ENCODE results near the gene SLC4A1AP. TPM values are rescaled to one million over a fixed set of nuclear protein-coding genes. Genes with fewer than 3 reads are reported as not detected.

Gene SLC4A1AP
- total and polyA plus RNA-seq, 9 of the 15 experiments (the other 6 are each of a cell fraction or from before 2014, with no cell fraction given) = 8.1 to 40.5 (median 35.3) TPM

DNA sequence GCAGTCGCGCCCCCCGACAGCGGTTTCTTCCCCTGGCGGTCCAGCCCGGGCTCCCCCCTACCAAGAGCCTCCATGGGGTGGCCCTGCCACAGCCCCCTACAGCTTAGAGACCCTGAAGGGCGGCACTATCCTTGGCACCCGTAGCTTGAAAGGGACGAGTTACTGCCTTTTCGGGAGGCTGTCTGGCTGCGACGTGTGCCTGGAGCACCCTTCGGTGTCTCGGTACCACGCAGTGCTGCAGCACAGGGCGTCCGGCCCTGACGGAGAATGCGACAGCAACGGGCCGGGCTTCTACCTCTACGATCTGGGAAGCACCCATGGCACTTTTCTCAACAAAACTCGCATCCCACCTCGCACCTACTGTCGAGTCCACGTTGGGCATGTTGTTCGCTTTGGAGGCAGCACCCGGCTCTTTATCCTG is 475 bp downstream of the SLC4A1AP start (continued):
- TF ChIP-seq ZBTB7A (IDR thresholded peaks at IDR 0.05; ENCODE audit: borderline replicate concordance, control insufficient read depth, low read depth, low read length) (peak; percentile 45; the same call in 1 of the 2 replicates), FOXJ3 (CRISPR knock-in tag; IDR thresholded peaks at IDR 0.05) (no peak), ZKSCAN8 (CRISPR knock-in tag; IDR thresholded peaks at IDR 0.05) (no peak), POLR3A (IDR thresholded peaks at IDR 0.05; ENCODE audit: borderline replicate concordance, extremely low read depth, insufficient read depth, insufficient read length) (no peak), KLF1 (tag; IDR thresholded peaks at IDR 0.05) (no peak), RUNX1 (IDR thresholded peaks at IDR 0.05; ENCODE audit: low read depth) (no peak), YY1 (IDR thresholded peaks at IDR 0.05; ENCODE audit: borderline replicate concordance in 1 of 3, control insufficient read depth in 1 of 3, extremely low read depth in 1 of 3, insufficient read depth in 3 of 3, insufficient read length in 1 of 3, insufficient replicate concordance in 2 of 3, low read depth in 1 of 3, low read length in 2 of 3) (no peak), ZZZ3 (IDR thresholded peaks at IDR 0.05) (no peak), FOXK1 (CRISPR knock-in tag; IDR thresholded peaks at IDR 0.05; ENCODE audit: borderline replicate concordance) (0 out of 2 replicates have a peak, but pooled peaks have one; percentile 30), FOXA3 (CRISPR knock-in tag; conservative IDR thresholded peaks at IDR 0.05 in 1 of 2, IDR thresholded peaks at IDR 0.05 in 1 of 2) (peak in 1 of 2 experiments; percentile 37; a peak in 1 of 4 replicates), NR1H2 (CRISPR knock-in tag; IDR thresholded peaks at IDR 0.05) (no peak), SOX6 (IDR thresholded peaks at IDR 0.05) (no peak), ZNF586 (CRISPR knock-in tag; conservative IDR thresholded peaks at IDR 0.05) (no peak), PCBP1 (IDR thresholded peaks at IDR 0.05; ENCODE audit: low read depth, low read length, poor library complexity, severe bottlenecking) (no peak), ZNF140 (CRISPR knock-in tag; IDR thresholded peaks at IDR 0.05) (no peak)
- TF ChIP-seq, protein P1, sequence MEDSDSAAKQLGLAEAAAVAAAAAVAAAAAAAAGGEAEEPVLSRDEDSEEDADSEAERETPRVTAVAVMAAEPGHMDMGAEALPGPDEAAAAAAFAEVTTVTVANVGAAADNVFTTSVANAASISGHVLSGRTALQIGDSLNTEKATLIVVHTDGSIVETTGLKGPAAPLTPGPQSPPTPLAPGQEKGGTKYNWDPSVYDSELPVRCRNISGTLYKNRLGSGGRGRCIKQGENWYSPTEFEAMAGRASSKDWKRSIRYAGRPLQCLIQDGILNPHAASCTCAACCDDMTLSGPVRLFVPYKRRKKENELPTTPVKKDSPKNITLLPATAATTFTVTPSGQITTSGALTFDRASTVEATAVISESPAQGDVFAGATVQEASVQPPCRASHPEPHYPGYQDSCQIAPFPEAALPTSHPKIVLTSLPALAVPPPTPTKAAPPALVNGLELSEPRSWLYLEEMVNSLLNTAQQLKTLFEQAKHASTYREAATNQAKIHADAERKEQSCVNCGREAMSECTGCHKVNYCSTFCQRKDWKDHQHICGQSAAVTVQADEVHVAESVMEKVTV (CRISPR knock-in tag; IDR thresholded peaks at IDR 0.05) = no peak
- TF ChIP-seq, protein P2, sequence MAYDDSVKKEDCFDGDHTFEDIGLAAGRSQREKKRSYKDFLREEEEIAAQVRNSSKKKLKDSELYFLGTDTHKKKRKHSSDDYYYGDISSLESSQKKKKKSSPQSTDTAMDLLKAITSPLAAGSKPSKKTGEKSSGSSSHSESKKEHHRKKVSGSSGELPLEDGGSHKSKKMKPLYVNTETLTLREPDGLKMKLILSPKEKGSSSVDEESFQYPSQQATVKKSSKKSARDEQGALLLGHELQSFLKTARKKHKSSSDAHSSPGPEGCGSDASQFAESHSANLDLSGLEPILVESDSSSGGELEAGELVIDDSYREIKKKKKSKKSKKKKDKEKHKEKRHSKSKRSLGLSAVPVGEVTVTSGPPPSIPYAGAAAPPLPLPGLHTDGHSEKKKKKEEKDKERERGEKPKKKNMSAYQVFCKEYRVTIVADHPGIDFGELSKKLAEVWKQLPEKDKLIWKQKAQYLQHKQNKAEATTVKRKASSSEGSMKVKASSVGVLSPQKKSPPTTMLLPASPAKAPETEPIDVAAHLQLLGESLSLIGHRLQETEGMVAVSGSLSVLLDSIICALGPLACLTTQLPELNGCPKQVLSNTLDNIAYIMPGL (CRISPR knock-in tag; IDR thresholded peaks at IDR 0.05) = 0 out of 2 replicates have a peak, but pooled peaks have one; percentile 24
- TF ChIP-seq, protein P3, sequence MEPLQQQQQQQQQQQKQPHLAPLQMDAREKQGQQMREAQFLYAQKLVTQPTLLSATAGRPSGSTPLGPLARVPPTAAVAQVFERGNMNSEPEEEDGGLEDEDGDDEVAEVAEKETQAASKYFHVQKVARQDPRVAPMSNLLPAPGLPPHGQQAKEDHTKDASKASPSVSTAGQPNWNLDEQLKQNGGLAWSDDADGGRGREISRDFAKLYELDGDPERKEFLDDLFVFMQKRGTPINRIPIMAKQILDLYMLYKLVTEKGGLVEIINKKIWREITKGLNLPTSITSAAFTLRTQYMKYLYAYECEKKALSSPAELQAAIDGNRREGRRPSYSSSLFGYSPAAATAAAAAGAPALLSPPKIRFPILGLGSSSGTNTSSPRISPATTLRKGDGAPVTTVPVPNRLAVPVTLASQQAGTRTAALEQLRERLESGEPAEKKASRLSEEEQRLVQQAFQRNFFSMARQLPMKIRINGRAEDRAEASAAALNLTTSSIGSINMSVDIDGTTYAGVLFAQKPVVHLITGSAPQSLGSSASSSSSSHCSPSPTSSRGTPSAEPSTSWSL (CRISPR knock-in tag; IDR thresholded peaks at IDR 0.05; ENCODE audit: borderline replicate concordance) = no peak
- TF ChIP-seq, protein P4, sequence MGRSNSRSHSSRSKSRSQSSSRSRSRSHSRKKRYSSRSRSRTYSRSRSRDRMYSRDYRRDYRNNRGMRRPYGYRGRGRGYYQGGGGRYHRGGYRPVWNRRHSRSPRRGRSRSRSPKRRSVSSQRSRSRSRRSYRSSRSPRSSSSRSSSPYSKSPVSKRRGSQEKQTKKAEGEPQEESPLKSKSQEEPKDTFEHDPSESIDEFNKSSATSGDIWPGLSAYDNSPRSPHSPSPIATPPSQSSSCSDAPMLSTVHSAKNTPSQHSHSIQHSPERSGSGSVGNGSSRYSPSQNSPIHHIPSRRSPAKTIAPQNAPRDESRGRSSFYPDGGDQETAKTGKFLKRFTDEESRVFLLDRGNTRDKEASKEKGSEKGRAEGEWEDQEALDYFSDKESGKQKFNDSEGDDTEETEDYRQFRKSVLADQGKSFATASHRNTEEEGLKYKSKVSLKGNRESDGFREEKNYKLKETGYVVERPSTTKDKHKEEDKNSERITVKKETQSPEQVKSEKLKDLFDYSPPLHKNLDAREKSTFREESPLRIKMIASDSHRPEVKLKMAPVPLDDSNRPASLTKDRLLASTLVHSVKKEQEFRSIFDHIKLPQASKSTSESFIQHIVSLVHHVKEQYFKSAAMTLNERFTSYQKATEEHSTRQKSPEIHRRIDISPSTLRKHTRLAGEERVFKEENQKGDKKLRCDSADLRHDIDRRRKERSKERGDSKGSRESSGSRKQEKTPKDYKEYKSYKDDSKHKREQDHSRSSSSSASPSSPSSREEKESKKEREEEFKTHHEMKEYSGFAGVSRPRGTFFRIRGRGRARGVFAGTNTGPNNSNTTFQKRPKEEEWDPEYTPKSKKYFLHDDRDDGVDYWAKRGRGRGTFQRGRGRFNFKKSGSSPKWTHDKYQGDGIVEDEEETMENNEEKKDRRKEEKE (IDR thresholded peaks at IDR 0.05; ENCODE audit: borderline replicate concordance in 1 of 2, control insufficient read depth in 1 of 2, low read depth in 2 of 2, low read length in 1 of 2) = no peak
